ENCODE data around the gene DIAPH2.
"Not testable (repeated sequence)": the region's sequence is repeated elsewhere in the genome, so short reads cannot be mapped to it uniquely, and the experiment has no call there.

The DIAPH2 gene

DNA sequence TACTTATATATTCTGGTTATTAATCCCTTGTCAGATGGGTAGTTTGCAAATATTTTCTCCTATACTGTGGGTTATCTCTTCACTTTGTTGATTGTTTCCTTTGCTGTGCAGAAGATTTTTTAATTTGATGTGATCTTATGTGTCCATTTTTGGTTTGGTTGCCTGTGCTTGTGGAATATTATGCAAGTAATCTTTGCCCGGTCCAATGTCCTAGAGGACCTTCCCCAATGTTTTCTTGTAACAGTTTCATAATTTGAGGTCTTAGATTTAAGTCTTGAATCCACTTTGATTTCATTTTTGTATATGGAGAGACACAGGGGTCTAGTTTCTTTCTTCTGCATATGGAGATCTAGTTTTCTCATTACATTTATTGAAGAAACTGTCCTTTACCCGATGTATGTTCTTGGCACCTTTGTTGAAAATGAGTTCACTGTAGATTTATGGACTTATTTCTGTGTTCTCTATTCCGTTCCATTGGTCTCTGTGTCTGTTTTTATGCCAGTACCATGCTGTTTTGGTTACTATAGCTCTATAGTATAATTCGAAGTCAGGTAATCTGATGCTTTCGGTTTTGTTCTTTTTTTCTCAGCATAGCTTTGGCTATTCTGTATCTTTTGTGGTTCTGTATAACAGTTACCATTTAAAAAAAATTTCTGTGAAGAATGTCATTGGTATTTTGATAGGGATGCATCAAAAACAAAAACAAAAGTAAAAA, 34.7 kb downstream of the DIAPH2 start:
- no peak for DNase-seq

DNA sequence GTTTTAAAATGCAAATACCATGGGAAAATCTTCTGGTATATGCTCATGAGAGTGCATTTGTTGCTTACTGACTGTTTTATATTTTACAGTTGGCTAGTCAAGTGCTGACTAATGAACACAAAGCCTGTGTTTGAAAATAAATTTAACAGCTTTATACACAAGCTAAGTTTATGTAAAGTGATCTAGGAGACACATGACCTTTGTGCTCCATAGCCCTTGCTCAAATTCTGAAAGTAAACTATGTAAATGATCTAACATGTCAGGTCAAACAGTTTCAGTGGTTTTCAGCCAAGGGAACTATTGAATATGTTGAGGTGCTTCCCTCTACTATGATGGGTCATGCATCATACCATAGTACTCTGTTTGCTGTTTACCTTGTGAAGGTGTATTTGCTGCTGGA, 36.7 kb downstream of the DIAPH2 start:
- no peak for DNase-seq

DNA sequence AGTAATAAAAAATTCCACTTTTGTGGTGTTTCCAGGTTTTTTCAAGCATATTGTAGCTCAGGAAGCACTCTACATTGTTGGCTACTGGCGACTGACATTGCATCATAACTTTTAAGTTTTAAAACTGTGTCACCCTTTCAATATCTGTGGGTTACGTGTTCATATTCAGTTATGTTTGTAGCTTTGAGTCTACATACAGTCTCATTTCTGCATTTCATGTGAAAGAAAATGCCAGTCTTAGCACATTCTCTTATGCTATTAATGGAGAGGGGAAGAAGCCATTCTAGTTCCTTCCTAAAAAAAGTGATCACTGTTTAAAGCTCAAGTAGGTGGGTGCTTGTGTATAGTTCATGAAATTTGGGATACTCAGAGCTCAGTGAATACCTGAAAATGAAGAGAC, 38.1 kb downstream of the DIAPH2 start:
- no peak for DNase-seq

DNA sequence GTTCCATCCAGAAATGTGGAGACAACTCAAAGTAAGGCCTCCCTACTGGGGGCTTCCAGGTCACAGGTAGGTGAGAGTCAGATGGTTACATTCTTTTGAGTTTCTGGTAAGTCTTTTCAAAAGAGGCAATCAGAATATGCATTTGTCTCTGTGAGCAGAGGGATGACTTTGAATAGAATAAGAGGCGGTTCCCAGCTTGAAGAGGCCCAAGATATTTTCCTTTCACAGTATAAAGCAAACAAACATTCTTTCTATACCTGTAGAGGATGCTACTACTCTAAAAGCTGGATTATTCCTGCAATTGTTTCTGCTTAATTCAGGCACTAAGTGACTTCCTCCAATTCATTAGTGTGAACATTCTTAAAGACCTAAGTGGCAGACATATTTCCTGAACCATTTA, 44.4 kb downstream of the DIAPH2 start:
- no peak for DNase-seq

DNA sequence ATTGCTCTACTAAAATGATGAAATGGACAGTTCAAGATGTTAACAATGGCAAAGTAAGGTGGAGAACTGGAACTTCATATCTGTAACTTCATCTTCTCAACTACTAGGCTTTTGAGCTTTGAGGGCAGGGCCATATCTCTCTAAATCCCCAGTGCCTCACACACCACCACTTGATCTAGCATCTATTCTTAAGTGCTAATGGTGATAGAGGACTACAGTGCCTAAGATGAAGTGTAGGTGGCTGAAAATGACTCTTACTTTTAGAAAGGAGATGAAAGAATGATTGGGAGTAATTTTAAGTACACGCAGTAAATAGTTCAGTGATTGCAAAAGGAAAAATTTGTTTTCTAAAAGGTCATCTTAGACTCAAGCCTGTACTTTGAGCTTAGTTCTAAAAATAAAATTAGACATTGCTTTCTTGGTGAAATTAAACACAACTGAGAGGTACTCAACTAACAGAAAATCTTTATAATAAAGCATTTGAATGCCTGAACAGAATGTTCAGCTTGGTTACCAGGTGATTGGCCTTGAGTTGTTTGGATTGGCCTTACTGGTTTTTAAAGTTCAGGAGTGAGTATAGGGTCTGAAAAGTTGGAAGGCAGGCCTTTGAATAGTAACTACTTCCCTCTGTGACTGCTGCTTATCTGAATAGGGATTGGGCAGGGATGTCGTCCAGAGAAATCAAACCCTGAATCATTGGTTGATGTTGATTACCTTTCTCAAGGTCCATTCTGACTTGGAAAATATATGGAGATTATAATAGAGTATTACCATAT, 45.4 kb downstream of the DIAPH2 start:
- DNase-seq: no peak

DNA sequence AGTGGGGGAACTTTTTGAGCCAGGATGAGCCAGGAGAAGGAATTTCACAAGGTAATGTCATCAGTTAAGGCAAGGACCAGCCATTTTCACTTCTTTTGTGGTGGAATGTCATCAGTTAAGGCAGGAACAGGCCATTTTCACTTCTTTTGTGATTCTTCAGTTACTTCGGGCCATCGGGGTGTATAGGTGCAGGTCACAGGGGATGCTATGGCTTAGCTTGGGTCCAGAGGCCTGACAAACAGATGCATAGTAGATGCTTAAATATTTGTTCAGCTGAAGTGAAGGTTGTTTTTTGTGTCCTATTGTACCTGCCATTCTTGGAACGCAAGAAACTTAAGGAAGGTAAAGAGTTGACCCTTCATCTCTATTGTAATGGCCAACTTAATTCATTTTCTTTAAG, 46.4 kb downstream of the DIAPH2 start:
- not testable (repeated sequence) for DNase-seq

DNA sequence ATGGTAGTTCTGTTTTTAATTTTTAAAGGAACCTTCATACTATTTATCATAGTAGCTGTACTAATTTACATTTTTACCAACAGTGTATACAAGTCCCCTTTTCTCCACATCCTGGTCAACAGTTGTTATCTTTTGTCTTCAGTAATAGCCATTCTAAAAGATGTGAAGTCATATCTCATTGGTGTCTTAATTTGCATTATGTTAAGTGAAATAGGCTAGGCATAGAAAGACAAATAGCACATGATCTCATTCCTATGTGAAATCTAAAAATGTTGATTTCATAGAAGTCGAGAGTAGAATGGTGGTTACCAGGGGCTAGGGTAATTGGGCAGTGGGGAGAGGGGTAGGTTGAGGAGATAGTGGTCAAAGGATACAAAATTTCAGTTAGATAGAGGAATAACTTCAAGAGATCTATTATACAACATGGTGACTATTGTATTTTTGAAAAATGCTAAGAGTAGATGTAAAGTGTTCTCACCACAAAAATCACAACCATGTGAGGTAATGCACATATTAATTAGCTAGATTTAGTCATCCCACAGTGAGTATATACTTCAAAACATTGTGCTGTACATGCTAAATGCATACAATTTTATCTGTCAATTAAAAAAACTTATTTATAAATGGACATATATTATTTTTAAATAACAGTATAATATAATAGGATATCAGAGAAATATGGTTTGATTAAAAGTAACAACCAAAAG, 58.9 kb downstream of the DIAPH2 start:
- no peak for DNase-seq

DNA sequence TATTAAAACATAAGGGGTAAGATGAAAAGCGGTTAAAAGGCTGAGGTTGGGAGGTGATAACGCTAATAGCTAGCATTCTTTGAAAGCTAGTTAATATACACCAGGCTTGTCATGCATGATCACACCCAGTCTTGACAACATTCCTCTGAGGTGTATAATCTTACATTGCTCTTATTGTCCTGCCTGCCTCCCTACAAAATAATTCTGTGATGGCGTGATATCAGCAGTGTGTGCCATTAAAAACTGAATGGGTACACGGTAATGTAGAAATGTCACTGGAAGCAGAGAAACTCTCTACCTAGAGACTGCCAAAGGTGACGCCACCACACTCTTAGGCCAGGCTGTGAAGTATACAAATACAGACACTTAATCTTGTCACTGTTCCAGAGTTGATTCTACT, 68.1 kb downstream of the DIAPH2 start:
- DNase-seq: no peak

DNA sequence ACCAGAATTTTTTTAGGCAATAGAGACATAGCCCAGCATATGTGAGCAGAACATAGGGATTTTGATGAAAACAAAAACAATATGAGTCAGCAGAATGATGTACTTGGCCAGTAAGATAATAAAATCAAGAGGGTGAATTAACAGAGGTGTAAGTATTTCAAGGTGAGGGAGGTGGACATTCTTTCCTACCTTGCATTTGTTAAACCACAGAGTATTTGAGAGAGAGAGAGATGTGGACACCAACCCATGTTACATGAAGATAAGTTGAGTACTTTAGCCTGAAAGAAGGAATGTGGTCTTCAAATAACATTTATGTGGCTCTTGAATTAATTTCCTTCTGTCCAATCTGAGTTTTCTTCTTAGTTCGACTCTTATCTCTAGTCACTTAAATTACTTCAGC, 68.6 kb downstream of the DIAPH2 start:
- no peak for DNase-seq

DNA sequence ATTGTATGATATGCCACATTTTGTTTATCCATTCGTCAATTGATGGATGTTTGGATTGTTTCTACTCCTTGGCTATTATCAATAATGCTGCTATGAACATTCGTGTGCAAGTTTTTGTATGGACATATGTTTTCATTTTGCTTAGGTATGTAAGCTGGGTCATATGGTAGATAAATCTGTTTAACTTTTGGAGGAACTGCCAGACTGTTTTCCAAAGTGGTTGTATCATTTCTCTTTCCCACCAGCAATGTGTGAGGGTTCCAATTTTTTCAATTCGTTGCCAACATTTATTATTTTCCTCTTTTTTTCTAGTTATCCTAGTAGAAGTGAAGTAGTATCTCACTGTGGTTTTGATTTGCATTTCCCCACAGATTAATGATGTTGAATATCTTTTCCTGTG, 71.8 kb downstream of the DIAPH2 start:
- DNase-seq: no peak

DNA sequence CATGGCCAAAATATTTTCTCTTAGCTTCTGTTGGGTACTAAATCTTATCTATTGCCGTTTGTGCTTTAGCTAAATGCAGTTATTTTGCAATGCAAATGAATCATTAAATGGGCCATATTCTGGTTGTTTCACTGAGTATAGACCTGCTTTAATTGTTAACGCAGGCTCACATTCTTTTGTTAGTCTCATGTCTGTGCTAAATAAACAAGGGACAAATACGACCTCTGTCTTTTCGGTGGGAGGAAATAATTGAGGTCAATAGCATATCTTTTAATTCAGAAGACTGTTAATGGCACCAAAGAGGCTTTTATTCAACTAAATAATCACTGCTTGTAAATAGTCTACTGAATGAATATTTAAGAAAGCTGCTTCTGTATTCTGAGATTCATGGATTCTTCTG, 76.9 kb downstream of the DIAPH2 start:
- DNase-seq: no peak

DNA sequence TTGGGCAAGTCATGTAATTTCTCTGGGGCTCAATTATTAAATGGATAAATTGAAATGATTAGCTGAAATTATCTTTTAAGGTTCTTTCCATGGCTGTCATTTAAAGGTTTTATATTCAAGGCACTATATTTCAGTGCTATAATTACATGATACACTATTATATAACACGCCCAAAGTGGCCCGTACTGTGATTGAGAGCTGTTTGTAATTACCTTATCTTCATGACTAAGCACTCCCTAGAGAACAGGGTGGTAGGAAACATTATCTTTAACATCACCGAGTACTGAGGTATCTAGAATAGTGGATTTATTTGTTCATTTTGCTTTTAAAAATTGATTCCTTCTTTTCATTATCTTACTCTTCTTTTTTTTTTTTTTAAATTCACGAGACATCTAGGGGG, 79.0 kb downstream of the DIAPH2 start:
- no peak for DNase-seq

DNA sequence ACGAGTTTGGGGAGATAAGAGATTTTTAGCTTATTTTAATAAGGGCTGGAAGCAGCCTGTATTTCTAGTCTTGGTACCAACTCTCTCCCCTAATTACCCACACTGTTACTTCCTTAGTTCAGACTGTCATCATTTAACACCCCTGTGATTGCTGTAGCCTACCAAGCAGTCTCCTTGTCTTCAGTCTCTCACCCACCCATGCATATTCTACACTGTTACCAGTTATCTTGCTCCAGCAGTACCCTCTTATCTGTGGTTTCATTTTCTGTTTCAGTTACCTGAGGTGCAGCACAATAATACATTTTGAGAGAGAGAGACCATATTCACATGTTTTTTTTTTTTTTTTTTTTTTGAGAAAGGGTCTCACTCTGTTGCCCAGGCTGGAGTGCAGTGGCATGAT, 80.2 kb downstream of the DIAPH2 start:
- DNase-seq: no peak

DNA sequence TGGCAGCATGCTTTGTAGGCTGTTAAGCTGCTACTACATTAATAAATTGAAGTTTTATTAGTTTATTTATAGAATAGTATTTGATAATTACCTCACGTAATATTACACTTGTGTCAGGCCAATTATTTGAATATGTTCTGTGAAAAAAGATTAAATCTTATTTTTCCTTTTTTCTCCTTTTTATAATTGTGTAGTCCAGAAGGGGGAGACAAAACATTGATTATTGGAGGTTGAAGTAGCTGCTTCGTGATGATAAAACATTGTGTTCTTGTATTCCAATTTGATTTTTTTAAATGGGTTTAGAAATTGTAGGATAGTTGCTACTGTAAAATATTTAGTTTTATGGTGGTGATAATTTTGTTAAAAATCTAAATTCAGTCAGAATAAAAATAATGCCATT, 85.7 kb downstream of the DIAPH2 start:
- DNase-seq: no peak

DNA sequence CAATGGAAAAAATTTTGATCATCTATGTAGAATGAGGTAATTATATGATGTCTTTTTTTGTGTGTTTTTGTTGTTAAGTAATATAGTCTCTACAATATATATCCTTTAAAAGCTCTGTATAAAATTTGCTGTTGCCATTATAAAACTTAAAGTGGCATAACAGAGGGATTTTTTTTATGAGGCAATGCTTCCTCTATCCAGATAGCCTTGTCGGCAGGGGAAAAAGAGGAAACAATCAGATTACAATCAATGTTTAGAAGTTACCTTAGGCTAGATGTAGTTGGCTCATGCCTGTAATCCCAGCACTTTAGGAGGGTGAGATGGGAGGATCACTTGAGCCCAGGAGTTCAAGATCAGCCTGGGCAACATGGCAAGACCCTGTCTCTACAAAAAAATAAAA, 86.8 kb downstream of the DIAPH2 start:
- DNase-seq: no peak

DNA sequence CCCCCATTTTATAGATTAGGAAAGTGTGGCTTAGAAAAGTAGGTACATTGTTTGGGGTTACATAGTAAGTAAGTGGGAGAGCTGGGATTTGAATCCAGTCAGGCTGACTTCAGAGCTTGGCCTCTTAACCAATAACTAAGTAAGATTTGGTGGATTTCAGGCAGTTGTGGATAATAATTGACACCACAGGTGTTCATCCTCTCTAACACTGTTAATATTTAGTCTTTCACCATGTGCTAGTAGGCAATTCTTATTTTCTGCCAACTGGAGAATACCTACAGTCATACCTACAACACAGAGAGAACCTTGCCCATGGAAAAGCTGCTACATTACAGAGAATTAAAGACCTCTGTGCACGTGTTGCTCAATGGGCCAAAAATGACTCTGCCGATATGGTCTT, 89.5 kb downstream of the DIAPH2 start:
- no peak for DNase-seq

DNA sequence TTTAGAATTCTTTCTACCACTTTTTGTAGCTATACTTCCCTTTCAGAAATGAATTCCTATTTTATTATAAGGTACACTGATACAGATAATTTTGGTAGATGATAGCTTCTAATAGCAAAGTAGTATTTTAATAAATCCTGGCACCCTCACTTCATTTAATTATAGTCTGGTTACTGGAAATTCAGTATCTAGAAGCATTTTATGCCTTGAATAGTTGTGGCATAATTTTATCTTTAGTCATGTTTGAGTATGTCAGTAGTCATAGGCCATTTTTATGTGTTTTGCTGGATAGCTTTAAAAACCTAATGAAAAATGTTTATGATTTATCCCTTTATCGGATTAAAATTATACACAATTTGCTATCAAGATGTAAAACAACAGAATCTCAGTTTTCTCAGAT, 92.3 kb downstream of the DIAPH2 start:
- DNase-seq: no peak

DNA sequence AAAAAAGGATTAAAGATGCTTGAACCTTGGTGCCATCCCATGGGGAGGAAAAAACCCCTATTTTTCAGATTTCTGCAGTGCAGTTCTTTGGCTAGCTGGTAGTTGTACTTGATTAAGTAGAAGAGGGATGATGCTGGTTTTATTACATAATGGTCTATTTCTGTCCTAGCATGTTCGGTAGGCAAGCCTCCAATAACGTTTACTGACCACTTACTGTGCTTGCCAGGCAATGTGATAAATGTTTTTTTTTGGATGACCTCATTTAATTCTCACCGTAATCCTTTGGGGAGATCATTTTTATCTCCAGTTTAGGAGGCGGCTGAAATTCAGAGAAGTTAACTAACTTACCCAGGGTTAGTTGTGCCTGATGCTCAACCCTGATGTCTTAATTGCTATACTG, 106.9 kb downstream of the DIAPH2 start:
- no peak for DNase-seq

DNA sequence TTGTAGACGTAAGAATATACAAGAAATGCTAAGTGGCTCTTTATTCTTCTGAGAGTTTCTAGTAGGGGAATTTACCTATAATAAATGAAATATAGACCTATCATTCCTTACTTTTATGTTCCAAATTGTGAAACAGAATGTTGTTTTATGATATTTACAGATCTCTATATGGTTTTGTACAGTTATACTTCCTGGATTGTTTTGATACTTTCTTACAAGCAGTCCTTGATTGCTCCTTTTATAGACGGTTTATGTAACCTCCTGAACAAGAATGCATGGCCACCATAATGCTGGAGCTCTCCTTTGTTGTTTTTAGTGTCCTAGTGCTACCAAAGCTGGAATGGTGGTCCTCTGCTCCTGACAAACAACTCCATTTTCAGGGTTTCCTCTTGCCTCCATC, 107.4 kb downstream of the DIAPH2 start:
- no peak for DNase-seq

DNA sequence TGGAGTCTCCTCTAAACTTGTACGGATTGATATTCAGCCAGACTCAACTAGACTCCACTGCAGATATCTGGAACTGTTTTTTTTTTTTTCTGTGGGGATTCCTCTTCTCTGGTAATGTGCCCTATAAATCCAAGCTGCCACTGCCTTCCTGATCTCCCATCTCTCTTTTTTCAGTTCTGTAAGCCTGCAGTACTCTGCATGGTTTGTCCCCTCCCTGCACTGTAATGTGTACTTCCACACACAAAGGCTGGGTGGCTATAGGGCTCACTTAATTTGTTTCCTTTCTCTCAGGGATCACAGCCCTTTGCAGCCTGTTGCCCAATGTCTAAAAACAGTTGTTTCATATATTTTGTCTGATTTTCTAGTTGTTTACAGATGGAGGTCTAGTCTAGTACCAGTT, 114.3 kb downstream of the DIAPH2 start:
- DNase-seq: no peak

DNA sequence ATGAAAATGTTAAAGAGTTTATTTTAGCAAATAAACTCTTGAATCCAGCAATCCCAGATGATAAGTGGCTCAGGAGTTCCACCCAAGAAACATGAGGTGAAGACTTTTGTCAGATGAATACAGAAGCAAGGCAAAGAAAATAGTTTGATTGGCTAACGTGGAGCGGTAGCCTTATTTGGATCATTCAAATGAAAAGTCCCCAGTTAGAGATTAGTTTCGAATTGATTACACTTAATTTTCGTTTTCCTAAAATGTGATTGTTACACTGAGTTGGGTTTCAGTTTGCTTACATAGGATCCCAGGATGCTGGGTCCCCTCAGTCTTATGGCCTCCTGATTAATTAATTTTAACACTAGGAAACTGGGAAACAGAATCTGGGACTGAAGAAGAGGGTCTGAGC, 122.7 kb downstream of the DIAPH2 start:
- DNase-seq: no peak

DNA sequence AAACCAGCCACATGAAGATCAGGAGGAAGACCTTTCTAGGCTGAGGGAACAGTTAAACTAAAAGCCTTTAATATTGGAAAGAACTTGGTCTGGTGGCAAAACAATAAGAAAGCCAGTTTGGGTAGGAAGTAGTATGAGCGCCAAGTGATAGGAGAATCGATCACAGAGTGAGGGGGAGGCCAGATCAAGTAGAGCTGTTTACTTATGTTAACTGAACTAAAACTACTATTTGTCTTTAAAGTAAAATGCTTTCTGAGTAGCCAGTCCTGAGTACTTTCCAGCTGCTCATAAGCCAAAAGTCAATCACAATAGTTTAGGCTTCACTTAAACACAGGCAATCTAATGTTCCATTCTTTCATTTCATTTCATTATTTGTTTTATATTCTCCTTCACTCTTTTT, 136.3 kb downstream of the DIAPH2 start:
- no peak for DNase-seq

DNA sequence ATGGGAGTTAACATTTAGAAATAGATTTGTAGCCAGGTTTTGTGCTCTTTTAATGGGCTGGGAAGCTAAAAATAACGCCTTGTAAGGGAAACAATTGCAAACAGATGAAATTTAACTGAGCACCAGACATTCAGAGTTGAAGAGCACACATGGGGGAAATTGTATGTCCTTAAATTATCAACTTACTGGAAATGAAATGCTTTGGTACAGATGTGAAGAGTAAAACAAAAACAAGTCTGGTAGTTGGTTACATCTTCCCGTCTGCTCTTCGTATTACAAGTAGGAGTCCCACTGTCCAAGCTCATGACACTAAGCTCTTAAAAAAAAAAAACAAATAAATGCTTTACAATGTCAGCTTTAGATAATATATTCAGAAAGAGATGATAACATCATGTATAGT, 139.5 kb downstream of the DIAPH2 start:
- DNase-seq: no peak

DNA sequence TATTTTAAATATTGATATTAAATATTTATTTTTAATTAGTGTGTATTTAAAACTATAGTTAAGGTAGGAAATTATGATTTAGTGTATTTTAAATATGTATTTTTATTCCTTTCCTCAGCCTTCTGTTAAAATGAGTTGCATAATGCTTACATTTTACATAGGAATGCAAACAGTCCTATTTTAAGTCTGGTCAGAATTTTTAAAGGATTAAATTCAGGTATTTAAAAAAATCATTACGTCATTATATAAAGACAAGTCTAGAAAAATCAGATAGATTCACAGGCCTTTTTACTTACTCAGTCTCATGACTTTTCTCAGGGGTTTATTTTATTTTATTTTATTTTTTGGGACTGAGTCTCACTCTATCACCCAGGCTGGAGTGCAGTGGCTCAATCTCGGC, 148.7 kb downstream of the DIAPH2 start:
- DNase-seq: no peak

Data from stimulated activated CD8-positive, alpha-beta memory T cell treated with anti-CD3 and anti-CD28 coated beads, Interleukin-4, amount 100 ng/mL, for 48 hours (primary cell).